ENCODE results near the gene SCO2.

SCO2 gene

GRCh38 chr22:50487290-50488005 lies 38.0 kb downstream of the SCO2 start:
- no peak for DNase-seq
- Histone ChIP-seq H3K4me2 (ENCODE audit: insufficient read depth, low read length) (no peak overlapping the region), H3K27me3 (ENCODE audit: insufficient read depth, low read length, poor library complexity) (no peaks in the 10 kb centered on the region), H3K4me3 (ENCODE audit: low read depth in 1 of 2, low read length in 2 of 2) (no peak overlapping the region), H3K36me3 (ENCODE audit: insufficient read depth, low read length) (no peaks in the 10 kb centered on the region), H4K20me1 (ENCODE audit: insufficient read depth, low read length) (no peaks in the 10 kb centered on the region), H3K79me2 (ENCODE audit: insufficient read depth, low read length) (no peaks in the 10 kb centered on the region), H3K27ac (ENCODE audit: low read length) (no peak overlapping the region), H2AFZ (ENCODE audit: low read depth, low read length) (no peak overlapping the region), H3K4me1 (ENCODE audit: insufficient read depth, low read length) (no peaks in the 10 kb centered on the region), H3K9ac (ENCODE audit: low read depth, low read length) (no peak overlapping the region), H3K9me3 (ENCODE audit: insufficient read depth, low read length, severe bottlenecking) (no peaks in the 10 kb centered on the region)
- ATAC-seq (ENCODE audit: insufficient read depth, low read depth), result no peak
- TF ChIP-seq CTCF (IDR thresholded peaks at IDR 0.05; ENCODE audit: borderline replicate concordance, extremely low read depth, low read length, poor library complexity, severe bottlenecking), result no peak
- no peak for TF ChIP-seq EZH2 (IDR thresholded peaks at IDR 0.05; ENCODE audit: borderline replicate concordance, low read depth, low read length, severe bottlenecking)

GRCh38 chr22:50486561-50487289 lies 38.7 kb downstream of the SCO2 start, which contains the start of gene MIOX:
TSS of gene MIOX (plus strand) at chr22:50486859. CDS start at chr22:50486898, 39 bp downstream.
- Histone ChIP-seq H3K9ac (ENCODE audit: low read depth, low read length) (no peak within 1 kb of the TSS), H3K79me2 (ENCODE audit: insufficient read depth, low read length) (no peaks in the 10 kb centered on the region), H3K36me3 (ENCODE audit: insufficient read depth, low read length) (no peaks in the 10 kb centered on the region), H3K4me2 (ENCODE audit: insufficient read depth, low read length) (no peak within 1 kb of the TSS), H2AFZ (ENCODE audit: low read depth, low read length) (no peak within 1 kb of the TSS), H3K4me1 (ENCODE audit: insufficient read depth, low read length) (no peaks in the 10 kb centered on the region), H3K4me3 (ENCODE audit: low read depth in 1 of 2, low read length in 2 of 2) (no peak within 1 kb of the TSS), H3K27ac (ENCODE audit: low read length) (no peak within 1 kb of the TSS), H3K9me3 (ENCODE audit: insufficient read depth, low read length, severe bottlenecking) (no peaks in the 10 kb centered on the region), H4K20me1 (ENCODE audit: insufficient read depth, low read length) (no peaks in the 10 kb centered on the region), H3K27me3 (ENCODE audit: insufficient read depth, low read length, poor library complexity) (no peaks in the 10 kb centered on the region)
- no peak for ATAC-seq (ENCODE audit: insufficient read depth, low read depth)
- DNase-seq, result no peak
- TF ChIP-seq EZH2 (IDR thresholded peaks at IDR 0.05; ENCODE audit: borderline replicate concordance, low read depth, low read length, severe bottlenecking) (no peak), CTCF (IDR thresholded peaks at IDR 0.05; ENCODE audit: borderline replicate concordance, extremely low read depth, low read length, poor library complexity, severe bottlenecking) (no peak)

- no peak; the same call in 2 of the 3 replicates for ATAC-seq (ENCODE audit: insufficient read depth, low read depth)
These were observed 39.9 kb downstream of the SCO2 start for GRCh38 chr22:50485221-50486131.

More at GRCh38 chr22:50485221-50486131, 39.9 kb downstream of the SCO2 start:
- Histone ChIP-seq H3K27me3 (ENCODE audit: insufficient read depth, low read length, poor library complexity) (no peaks in the 10 kb centered on the region), H3K4me2 (ENCODE audit: insufficient read depth, low read length) (no peak overlapping the region), H3K4me3 (ENCODE audit: low read depth in 1 of 2, low read length in 2 of 2) (no peak overlapping the region), H2AFZ (ENCODE audit: low read depth, low read length) (no peak overlapping the region), H3K9ac (ENCODE audit: low read depth, low read length) (no peak overlapping the region), H3K36me3 (ENCODE audit: insufficient read depth, low read length) (no peaks in the 10 kb centered on the region), H3K27ac (ENCODE audit: low read length) (no peak overlapping the region), H4K20me1 (ENCODE audit: insufficient read depth, low read length) (no peaks in the 10 kb centered on the region), H3K79me2 (ENCODE audit: insufficient read depth, low read length) (no peaks in the 10 kb centered on the region), H3K9me3 (ENCODE audit: insufficient read depth, low read length, severe bottlenecking) (no peaks in the 10 kb centered on the region), H3K4me1 (ENCODE audit: insufficient read depth, low read length) (no peaks in the 10 kb centered on the region)
- no peak for TF ChIP-seq EZH2 (IDR thresholded peaks at IDR 0.05; ENCODE audit: borderline replicate concordance, low read depth, low read length, severe bottlenecking)
- TF ChIP-seq CTCF (IDR thresholded peaks at IDR 0.05; ENCODE audit: borderline replicate concordance, extremely low read depth, low read length, poor library complexity, severe bottlenecking), result no peak
- DNase-seq, result no peak

All from DND-41 (cell line).